ENCODE results near the gene CD99L2. TPM values are rescaled to one million over a fixed set of nuclear protein-coding genes. Genes with fewer than 3 reads are reported as not detected.

CD99L2 gene
- total and polyA plus RNA-seq, 4 donors: 9.7 to 39.8 (median 23.8) TPM

GRCh38 chrX:150854856-150855255, 43.6 kb downstream of the CD99L2 start:
- H3K9me3 ChIP-seq (ENCODE audit: control insufficient read depth in 4 of 4, low read length in 3 of 4): peaks cover 0 to 2% (median 0%) of the 10 kb centered on the region in 4 donors
- no peak overlapping the region for H3K27ac ChIP-seq (ENCODE audit: low read depth in 1 of 2, low read length in 2 of 2)
- no peak overlapping the region for H3K9ac ChIP-seq (ENCODE audit: low read depth in 1 of 2, low read length in 2 of 2)
- no peaks in the 10 kb centered on the region for H3K27me3 ChIP-seq (ENCODE audit: control insufficient read depth in 4 of 4, insufficient read depth in 4 of 4, low read length in 3 of 4)
- peaks cover 0 to 8% (median 3%) of the 10 kb centered on the region in 4 donors for H3K4me1 ChIP-seq (ENCODE audit: control insufficient read depth in 4 of 4, insufficient read depth in 4 of 4, low read length in 3 of 4)
- 84% methylated on average over 2 of the region's 2 CpGs for WGBS
- no peak for TF ChIP-seq HNF4G (IDR thresholded peaks at IDR 0.05)
- no peak for TF ChIP-seq SP1 (IDR thresholded peaks at IDR 0.05)
- TF ChIP-seq NR2F2 (IDR thresholded peaks at IDR 0.05): no peak
- no peak for TF ChIP-seq HNF4A (conservative IDR thresholded peaks at IDR 0.05)
- TF ChIP-seq TAF1 (conservative IDR thresholded peaks at IDR 0.05): no peak
- no peak for TF ChIP-seq EGR1 (IDR thresholded peaks at IDR 0.05; ENCODE audit: low read depth in 2 of 2)
- no peak for TF ChIP-seq MAX (IDR thresholded peaks at IDR 0.05)
- TF ChIP-seq YY1 (IDR thresholded peaks at IDR 0.05): no peak
- no peak for TF ChIP-seq REST (IDR thresholded peaks at IDR 0.05)
- TF ChIP-seq ATF3 (IDR thresholded peaks at IDR 0.05): no peak
- no peak for TF ChIP-seq RAD21 (IDR thresholded peaks at IDR 0.05)
- TF ChIP-seq GABPA (IDR thresholded peaks at IDR 0.05 in 1 of 2, conservative IDR thresholded peaks at IDR 0.05 in 1 of 2): no peak
- no peak for TF ChIP-seq FOXA1 (IDR thresholded peaks at IDR 0.05)
- TF ChIP-seq FOXA2 (IDR thresholded peaks at IDR 0.05): no peak
- no peak for TF ChIP-seq RXRA (IDR thresholded peaks at IDR 0.05)
- TF ChIP-seq ZBTB33 (IDR thresholded peaks at IDR 0.05): no peak
- TF ChIP-seq JUND (IDR thresholded peaks at IDR 0.05): no peak
- TF ChIP-seq CTCF (IDR thresholded peaks at IDR 0.05; ENCODE audit: low read depth, low read length, missing input control): no peak
- H3K36me3 ChIP-seq (ENCODE audit: control insufficient read depth in 4 of 4, insufficient read depth in 3 of 4, low read depth in 1 of 4, low read length in 3 of 4): no peaks in the 10 kb centered on the region
- no peak overlapping the region for H3K4me3 ChIP-seq (ENCODE audit: low read depth in 1 of 3, low read length in 3 of 3)
- DNase-seq (ENCODE audit: low spot score): no peak
